Epithelial cell of esophagus (primary cell): ENCODE data around the gene CFAP46.

ENCODE experiments used
- DNase-seq: peaks from one replicate; pipeline ENCODE4 v3.0.0; 2010; ENCODE audit warnings: low read depth
- H3K4me3 ChIP-seq: 2 replicates; pipeline ENCODE4 v1.5.1; 2011; ENCODE audit warnings: mild to moderate bottlenecking, low read length, control low read depth
- CTCF ChIP-seq: IDR thresholded peaks from 2 replicates; pipeline ENCODE4 v1.5.1; 2011; ENCODE audit warnings: low read depth, mild to moderate bottlenecking, low read length, control low read depth, inconsistent platforms; ENCODE audit not compliant: insufficient read depth; ENCODE audit errors: missing control alignments

Gene CFAP46

GRCh38 chr10:132974249-132974796 lies 32.0 kb upstream of the CFAP46 start:
- no peak for TF ChIP-seq CTCF
- DNase-seq: no peak
- no peak overlapping the region for H3K4me3 ChIP-seq

DNA sequence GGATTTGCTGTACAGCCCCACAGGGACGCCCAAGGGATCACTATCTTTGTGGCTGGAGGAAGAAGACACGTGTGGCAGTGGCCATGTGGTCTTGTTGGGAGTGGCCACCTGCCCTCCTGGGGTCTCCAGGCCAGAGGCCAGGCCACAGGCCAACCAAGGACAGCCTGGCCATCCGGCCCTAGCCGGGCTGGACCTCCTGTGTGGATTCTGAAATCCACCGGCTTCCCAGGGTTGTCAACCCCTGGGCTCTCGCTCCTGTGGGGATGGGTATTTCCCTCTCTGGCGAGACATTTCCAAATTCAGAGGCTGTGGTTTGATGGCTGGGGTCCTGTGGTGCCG lies 31.5 kb upstream of the CFAP46 start:
- DNase-seq: no peak

GRCh38 chr10:132972986-132973902 lies 30.9 kb upstream of the CFAP46 start:
- no peak for DNase-seq
- TF ChIP-seq CTCF: no peak
- H3K4me3 ChIP-seq: no peak overlapping the region

More for the DNA sequence above, 31.5 kb upstream of the CFAP46 start:
- no peak overlapping the region for H3K4me3 ChIP-seq
- no peak for TF ChIP-seq CTCF

DNA sequence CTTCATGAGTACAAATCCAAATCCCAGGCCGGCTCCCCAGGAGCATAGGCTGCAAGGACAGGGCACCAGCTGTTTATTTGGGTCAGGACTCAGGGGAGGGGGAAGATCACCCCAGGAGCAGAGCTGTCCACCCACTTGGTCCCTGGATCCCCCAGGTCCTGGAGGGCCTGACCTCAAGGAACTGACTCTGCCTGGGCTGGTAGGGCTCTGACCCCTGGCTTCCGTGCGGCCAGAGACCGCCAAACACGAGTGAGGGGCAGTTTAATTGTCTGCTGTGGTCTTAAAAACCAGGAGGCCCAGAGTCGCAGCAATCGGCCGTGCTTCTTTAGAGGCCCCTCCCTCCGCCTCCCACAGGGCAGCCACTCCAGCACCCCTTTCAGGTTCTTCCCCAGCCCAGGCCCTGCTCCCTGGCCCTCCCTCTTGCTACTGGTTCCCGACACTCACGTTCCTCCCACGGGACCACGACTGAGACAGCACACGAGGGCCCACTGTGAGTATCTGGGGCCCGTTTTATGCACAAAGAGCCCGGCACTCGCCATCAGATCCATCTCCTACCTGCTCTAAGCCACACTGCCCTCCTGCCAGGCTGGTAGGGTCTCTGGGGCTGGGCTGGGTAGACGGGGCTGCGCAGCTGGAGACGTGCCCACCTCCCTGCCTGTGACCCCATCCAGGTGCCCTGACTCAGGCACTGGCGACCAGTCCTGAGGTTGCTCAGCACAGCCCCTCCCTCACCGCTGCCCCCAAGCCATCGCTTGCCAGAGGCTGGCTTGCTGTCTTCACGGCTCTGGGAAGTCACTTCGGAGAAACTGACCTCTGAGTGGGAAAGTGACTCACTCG lies 30.0 kb upstream of the CFAP46 start:
- H3K4me3 ChIP-seq: no peak overlapping the region
- no peak for TF ChIP-seq CTCF
- DNase-seq: no peak

DNA sequence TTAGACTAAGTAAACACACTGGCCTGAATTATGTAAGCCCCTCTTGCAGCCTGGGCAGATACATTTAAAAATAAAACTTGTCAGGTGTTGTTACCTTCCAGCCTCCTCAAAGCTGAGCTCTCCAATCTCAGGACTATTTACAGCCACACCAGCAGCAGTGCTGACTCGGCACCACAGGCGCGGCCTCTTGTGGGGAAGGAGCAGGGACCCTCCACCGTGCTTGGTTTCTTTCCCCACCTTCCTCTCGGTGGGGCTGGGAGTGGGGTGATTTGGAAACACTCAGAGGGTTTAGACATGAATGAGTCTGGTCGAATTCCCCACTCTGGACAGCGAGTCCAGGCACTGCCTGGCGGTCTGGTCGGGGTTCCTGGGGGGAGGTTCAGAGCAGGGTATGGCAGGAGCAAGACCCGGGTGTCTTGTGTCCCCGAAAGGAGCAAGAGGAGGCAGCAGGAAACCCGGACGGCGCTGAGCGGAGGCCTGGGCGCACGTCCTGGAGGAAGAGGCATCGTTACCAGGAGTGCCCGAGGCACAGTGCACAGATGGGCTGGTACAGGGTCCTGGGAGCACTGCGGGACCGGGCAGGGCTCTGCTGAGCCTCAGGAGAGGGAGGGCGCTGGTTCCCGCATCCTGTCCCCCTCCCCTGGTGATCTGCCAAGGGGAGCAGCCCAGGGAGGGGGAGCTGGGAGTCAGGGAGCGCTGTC lies 29.2 kb upstream of the CFAP46 start:
- no peak for DNase-seq

More for the DNA sequence above, 29.2 kb upstream of the CFAP46 start:
- TF ChIP-seq CTCF: no peak
- no peak overlapping the region for H3K4me3 ChIP-seq
